NCI-H748 treated with DMSO at 0.1 percent for 48 hours (cell line): ENCODE results near the gene RASAL1.

Experiments
- DNase-seq: peaks from one replicate; lab custom pipeline; 2025; lab: John Stamatoyannopoulos, UW

The RASAL1 gene, protein sequence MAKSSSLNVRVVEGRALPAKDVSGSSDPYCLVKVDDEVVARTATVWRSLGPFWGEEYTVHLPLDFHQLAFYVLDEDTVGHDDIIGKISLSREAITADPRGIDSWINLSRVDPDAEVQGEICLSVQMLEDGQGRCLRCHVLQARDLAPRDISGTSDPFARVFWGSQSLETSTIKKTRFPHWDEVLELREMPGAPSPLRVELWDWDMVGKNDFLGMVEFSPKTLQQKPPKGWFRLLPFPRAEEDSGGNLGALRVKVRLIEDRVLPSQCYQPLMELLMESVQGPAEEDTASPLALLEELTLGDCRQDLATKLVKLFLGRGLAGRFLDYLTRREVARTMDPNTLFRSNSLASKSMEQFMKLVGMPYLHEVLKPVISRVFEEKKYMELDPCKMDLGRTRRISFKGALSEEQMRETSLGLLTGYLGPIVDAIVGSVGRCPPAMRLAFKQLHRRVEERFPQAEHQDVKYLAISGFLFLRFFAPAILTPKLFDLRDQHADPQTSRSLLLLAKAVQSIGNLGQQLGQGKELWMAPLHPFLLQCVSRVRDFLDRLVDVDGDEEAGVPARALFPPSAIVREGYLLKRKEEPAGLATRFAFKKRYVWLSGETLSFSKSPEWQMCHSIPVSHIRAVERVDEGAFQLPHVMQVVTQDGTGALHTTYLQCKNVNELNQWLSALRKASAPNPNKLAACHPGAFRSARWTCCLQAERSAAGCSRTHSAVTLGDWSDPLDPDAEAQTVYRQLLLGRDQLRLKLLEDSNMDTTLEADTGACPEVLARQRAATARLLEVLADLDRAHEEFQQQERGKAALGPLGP

GRCh38 chr12:113135178-113136127 lies at the start of gene RASAL1:
RASAL1 (minus strand) TSS chr12:113135761; CDS start chr12:113135462, 299 bp downstream.
- peak; percentile 65 for DNase-seq

DNA sequence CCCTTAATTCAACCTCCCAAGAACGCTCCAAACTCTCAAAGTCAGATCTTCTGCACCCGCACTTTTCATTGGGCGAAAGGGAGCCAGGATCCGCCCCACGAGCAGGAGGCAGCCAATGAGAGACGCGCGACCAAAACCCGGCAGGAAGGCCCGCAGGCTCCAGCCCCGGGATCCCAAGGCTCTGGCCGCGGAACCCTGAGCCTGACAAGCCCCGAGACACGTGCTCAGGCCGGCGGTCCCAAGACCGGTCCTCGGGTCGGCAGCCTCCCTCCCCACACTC lies 49.3 kb upstream of the RASAL1 start:
- DNase-seq, result peak; percentile 45

GRCh38 chr12:113184098-113184899 lies 48.7 kb upstream of the RASAL1 start:
- peak; percentile 37 for DNase-seq

DNA sequence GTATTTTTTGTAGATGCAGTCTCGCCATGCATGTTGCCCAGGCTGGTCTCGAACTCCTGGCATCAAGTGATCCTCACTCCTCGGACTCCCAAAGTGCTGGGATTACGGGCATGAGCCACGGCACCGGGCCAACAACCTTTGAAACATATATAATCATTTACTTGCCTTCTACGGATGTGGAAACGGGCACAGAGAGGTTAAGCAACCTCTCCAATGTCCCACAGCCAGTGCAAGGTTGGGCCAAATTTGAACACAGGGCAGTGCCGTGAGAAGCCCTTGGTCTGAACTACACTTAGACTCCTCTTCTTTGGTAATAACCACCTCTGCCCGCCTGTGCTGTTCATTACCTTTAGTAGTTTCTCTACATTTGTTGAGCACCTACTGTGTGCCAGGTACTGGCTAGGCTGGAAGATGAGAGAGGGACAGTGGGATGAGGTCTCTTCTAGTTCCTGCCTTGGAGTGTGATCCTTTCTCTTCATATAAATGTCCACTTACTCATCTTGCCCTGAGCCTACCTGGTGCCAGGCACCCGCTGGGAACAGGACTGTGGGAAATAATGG lies 47.5 kb upstream of the RASAL1 start:
- no peak for DNase-seq

DNA sequence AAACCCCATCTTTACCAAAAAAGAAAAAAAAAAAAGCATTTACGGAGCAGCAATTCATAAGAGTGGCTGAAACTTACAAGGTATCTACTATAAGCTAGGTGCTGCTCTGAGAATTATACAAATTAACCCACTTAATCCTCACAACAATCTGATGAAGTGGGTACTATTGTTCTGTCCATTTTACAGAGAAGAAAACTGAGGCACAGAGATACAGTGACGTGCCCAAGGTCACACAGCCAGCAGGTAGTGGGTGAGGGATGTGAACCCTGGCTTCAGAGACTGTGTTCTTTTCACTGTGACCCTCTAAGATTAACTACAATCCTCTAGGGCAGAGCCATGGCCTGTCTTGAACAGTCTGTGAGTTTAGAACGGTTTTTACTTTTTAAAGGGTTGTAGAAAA lies 46.4 kb upstream of the RASAL1 start:
- DNase-seq, result no peak

GRCh38 chr12:113180333-113180732 lies 44.8 kb upstream of the RASAL1 start:
- DNase-seq, result no peak

DNA sequence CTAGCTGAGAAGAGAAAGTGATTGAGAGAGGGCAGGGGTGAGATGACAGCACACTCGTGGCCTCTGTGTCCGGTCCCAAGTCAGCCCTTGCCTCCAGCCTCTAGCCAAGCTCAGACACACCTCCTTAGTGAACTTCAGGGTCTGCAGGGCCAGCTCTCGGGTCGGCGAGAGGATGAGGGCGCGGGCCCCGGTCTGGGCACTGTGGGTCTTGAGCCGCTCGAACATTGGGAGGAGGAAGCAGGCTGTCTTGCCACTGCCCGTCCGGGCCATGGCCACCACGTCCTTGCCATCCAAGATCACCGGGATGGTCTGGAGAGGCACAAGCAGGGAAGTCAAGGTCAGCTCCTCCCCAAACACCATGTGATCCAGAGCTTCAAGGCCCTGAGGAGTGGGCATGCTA lies 43.5 kb upstream of the RASAL1 start:
- no peak for DNase-seq

DNA sequence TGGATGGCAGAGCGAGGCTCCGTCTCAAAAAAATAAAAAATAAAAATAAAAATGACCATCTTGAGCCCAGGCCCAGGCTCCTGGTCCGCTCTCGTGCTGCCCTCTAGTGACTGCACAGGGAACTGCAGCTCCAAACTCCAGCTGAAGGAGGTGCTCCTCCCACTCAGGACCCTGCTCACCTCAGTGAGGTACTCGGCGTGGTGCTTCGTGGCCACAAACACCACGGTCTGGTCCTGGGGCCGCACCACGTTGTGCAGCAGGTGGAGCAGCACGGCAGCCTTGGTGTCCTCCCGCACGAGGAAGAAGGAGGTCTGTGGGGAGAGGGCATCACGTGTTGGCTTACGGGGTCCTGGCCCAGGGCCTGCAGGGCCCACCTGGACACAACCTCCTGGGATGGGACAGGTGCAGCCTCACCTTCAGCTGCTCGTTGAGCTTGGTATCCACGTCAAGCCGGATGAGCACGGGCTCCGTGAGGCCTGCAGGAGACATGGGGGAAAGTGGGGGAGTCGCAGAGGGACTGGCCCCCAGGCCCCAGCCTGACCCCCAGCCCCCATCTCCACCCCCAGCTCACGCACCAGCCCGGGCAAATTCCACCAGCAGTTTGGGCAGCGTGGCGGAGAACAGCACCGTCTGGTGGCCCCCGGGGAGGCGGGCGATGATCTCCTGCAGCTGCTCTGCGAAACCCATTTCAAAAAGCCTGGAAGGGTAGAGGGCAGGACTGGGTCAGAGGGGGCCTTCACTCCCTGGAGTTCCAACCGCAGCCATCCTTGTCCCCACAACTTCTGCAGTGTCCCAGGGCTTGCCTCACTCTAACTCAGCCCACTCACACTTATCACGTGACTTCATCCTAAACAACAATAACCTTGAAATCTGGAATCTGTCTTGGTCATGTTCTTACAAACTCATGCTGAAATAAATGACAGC lies 39.2 kb upstream of the RASAL1 start:
- peak; percentile 6 for DNase-seq

DNA sequence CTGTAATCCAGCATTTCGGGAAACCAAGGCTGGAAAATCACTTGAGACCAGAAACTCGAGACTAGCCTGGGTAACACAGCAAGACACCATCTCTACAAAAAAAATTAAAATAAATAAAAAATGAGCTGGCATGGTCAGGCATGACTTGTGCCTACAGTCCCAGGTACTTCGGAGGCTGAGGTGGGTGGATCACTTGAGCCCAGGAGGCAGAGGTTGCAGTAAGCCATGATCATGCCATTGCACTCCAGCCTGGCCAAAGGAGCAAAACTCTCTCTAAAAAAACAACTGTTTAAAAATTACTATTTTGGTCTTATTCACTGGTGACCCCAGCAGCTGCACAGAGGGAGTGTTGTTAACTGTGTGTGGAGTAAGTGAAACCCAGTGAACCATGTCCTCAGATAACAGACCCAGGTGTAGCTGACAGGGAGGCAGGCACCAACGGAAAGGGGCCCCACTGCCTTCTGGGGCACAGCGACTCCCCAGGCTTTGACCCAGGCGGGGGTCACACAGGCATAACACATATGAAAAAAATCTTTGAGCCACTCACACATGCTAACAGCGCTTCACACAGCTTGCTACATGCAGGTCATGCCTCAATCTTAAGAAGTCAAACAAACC lies 37.6 kb upstream of the RASAL1 start:
- DNase-seq, result no peak

DNA sequence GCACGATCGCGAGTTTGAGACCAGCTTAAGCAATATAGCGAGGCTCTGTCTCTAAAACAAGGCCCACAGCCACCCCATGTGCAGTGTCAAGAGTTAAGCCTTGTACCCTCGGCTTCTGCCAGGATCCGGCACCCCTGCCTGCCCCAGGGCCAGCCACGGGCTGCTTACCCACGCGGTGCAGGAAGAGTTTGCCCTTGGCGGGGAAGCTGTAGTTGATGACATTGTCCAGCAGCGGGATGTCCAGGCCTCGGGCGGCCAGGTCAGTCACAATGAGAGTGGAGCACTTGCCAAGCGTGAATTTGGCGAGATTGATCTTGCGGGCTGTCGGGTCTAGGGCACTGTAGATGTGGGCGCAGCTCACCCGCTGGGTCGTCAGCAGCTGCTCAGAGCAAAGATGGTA lies 36.6 kb upstream of the RASAL1 start:
- DNase-seq, result no peak

- no peak for DNase-seq
Measured at GRCh38 chr12:113171543-113171942, 36.0 kb upstream of the RASAL1 start.

- no peak for DNase-seq
Measured at GRCh38 chr12:113170926-113171325, 35.4 kb upstream of the RASAL1 start.

DNA sequence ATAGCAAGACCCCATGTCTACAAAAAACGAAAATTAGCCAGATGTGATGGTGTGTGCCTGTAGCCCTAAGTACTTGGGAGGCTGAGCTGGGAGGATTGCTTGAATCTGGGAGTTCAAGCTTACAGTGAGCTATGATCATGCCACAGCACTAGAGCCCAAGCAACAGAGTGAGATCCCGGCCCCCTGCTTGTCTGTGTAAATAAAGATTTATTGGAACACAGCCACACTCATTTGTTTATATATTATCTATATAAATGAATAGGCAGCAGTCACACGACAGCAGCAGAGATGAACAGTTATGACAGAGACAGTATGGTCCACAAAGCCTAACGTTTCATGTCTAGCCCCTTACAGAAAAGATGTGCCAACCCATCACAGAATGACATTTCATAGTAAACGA lies 34.9 kb upstream of the RASAL1 start:
- DNase-seq, result no peak

GRCh38 chr12:113169697-113170096 lies 34.1 kb upstream of the RASAL1 start:
- no peak for DNase-seq

DNA sequence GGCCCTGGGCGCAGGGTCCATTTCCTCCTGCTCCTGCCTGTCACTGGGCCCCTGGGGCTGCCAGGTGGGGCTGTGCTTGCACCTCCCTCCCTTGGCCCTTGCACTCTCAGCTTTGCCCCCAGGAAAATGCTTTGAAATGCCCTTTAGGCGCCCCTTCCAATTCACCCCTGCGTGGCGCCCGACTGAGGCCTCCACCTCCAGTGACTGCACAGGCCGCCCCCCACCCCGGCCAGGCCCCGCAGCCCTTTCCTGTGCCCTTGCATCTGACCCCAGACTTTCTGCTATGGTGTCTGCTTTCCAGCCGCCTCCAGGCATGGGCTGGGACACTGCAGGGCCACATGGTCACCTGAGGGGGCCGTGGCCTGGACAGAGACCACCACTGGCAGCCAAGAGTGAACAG lies 32.3 kb upstream of the RASAL1 start:
- DNase-seq, result no peak

GRCh38 chr12:113165521-113166450 lies 30.2 kb upstream of the RASAL1 start:
- no peak for DNase-seq

DNA sequence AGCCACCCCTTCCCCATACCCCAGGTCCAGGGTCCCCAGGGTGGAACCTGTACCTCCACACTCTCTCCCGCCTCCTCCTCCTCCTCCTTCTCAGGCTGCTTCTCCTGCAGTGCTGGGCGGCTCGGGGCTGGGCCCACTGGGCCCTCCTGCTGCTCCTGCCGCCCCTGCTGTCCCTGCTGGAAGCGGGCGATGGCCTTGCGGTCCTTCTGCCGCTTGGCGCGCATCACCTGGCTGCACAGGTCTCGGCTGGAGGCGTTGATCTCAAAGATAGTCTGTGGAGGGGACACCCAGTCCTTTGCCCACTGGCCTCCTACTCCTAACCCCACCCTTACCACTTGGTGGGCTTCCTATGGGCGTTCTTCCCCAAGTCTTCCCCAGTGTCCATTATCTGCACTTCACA lies 28.5 kb upstream of the RASAL1 start:
- DNase-seq, result no peak

DNA sequence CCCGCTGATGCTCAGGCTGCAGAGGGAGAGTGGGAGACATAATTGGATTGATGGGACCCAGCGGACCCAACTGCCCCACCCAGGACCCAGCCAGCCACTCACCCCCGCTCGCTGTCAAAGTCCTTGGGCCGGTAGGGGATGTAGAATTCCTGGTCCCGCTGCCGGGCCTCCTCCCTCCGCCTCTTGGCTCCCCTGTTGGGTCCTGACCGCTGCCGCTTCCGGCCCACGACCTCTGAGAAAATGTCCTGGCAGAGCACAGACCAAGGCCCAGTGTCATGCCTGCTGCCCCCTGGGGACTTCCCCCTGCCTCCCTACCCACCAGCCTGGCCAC lies 27.4 kb upstream of the RASAL1 start:
- DNase-seq, result no peak
